Ascending aorta (tissue), 2 donors: ENCODE data around the gene ECT2L. TPM values are rescaled to one million over a fixed set of nuclear protein-coding genes. Genes with fewer than 3 reads are reported as not detected.

Source experiments
- DNase-seq, 2 donors: peaks; one replicate each; pipeline ENCODE4 v3.0.0-alpha.2; 2019; ENCODE audit warnings: low spot score in 2 of 2
- H3K27ac ChIP-seq, 2 donors: fragments of 200-600 bp; sonication (generic); one replicate each; pipeline ENCODE4 v1.5.1; 2016 to 2017; ENCODE audit warnings: mild to moderate bottlenecking in 1 of 2
- H3K27me3 ChIP-seq: fragments of 200-600 bp; sonication (generic); one replicate; pipeline ENCODE4 v1.5.1; 2017
- H3K36me3 ChIP-seq, 2 donors: fragments of 200-600 bp; sonication (generic); one replicate each; pipeline ENCODE4 v1.5.1; 2016
- H3K4me1 ChIP-seq, 2 donors: fragments of 200-600 bp; sonication (generic); one replicate each; pipeline ENCODE4 v1.5.1; 2016 to 2017; ENCODE audit warnings: mild to moderate bottlenecking in 1 of 2
- H3K4me3 ChIP-seq, 2 donors: fragments of 200-600 bp; sonication (generic); one replicate each; pipeline ENCODE4 v1.5.1; 2016 to 2017; ENCODE audit warnings: mild to moderate bottlenecking in 1 of 2
- H3K9me3 ChIP-seq, 2 donors: fragments of 200-600 bp; sonication (generic); one replicate each; pipeline ENCODE4 v1.5.1; 2016
- intact Hi-C: fragments of 100-400 bp; cut with DNase I; formaldehyde crosslinking; loops from one replicate; pipeline ENCODE4 v1.15.1; 2023
- total RNA-seq: library from RNA; depleted of rRNA; stranded (reverse); fragments of >200 nt; gene quantifications from one replicate; pipeline ENCODE4 v1.1.0, GENCODE V29; 2016
- TF ChIP-seq, protein P1 (sequence below), 3 experiments: fragments of 200-600 bp in 2 of 3; fragments of 450-650 bp in 1 of 3; sonication (generic) in 2 of 3; IDR thresholded peaks; one replicate each; pipeline ENCODE4 v1.5.1; 2016 to 2019; ENCODE audit warnings: antibody characterized with exemption in 3 of 3, mild to moderate bottlenecking in 1 of 3, moderate library complexity in 1 of 3

The ECT2L gene
- total RNA-seq, 1 donor from 2014 or later = not detected

GRCh38 chr6:138945354-138945753 lies 149.5 kb downstream of the ECT2L start:
- peaks cover 0 to 4% of the 10 kb centered on the region in 2 donors for H3K4me1 ChIP-seq
- no peaks in the 10 kb centered on the region for H3K27me3 ChIP-seq
- TF ChIP-seq, protein P1, sequence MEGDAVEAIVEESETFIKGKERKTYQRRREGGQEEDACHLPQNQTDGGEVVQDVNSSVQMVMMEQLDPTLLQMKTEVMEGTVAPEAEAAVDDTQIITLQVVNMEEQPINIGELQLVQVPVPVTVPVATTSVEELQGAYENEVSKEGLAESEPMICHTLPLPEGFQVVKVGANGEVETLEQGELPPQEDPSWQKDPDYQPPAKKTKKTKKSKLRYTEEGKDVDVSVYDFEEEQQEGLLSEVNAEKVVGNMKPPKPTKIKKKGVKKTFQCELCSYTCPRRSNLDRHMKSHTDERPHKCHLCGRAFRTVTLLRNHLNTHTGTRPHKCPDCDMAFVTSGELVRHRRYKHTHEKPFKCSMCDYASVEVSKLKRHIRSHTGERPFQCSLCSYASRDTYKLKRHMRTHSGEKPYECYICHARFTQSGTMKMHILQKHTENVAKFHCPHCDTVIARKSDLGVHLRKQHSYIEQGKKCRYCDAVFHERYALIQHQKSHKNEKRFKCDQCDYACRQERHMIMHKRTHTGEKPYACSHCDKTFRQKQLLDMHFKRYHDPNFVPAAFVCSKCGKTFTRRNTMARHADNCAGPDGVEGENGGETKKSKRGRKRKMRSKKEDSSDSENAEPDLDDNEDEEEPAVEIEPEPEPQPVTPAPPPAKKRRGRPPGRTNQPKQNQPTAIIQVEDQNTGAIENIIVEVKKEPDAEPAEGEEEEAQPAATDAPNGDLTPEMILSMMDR (IDR thresholded peaks at IDR 0.05) = no peak
- intact Hi-C loops = loop anchor here (5.0 kb wide), 1 partner anchor 42 kb away; the partner anchor contains the start of gene REPS1
- H3K36me3 ChIP-seq = peaks cover 22 to 44% of the 10 kb centered on the region in 2 donors
- H3K27ac ChIP-seq = no peak overlapping the region
- no peak overlapping the region for H3K4me3 ChIP-seq
- no peak for DNase-seq
- no peaks in the 10 kb centered on the region for H3K9me3 ChIP-seq

DNA sequence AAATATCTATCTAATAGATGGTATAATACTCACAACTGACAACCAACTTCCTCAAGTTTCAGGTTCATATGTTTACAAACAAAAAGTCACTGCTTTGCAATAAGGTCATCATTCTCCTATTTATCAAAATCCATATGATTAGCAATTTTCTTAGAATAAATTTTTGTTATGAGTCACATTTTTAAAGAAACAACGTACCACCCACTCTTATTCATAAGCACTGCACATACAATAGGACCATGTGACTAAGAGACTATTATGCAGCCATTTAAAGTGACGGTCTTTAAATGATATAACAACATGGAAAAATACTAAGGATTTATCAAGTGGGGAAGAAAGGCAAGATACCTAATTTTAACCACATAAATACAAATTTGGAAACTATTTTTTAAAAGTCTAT lies 152.1 kb downstream of the ECT2L start:
- no peaks in the 10 kb centered on the region for H3K9me3 ChIP-seq
- H3K27ac ChIP-seq = no peak overlapping the region
- no peak for DNase-seq

GRCh38 chr6:138948546-138949179 lies 152.8 kb downstream of the ECT2L start:
- H3K27ac ChIP-seq = no peak overlapping the region
- no peaks in the 10 kb centered on the region for H3K9me3 ChIP-seq
- no peaks in the 10 kb centered on the region for H3K27me3 ChIP-seq
- H3K36me3 ChIP-seq = peaks cover 5 to 13% of the 10 kb centered on the region in 2 donors
- no peak overlapping the region for H3K4me3 ChIP-seq
- TF ChIP-seq, protein P1 (IDR thresholded peaks at IDR 0.05) = no peak
- no peak for DNase-seq
- intact Hi-C loops = loop anchor here (5.0 kb wide), 1 partner anchor 39 kb away; the partner anchor contains the start of gene REPS1
- peaks cover 0 to 4% of the 10 kb centered on the region in 2 donors for H3K4me1 ChIP-seq

More for the DNA sequence above, 152.1 kb downstream of the ECT2L start:
- H3K27me3 ChIP-seq = no peaks in the 10 kb centered on the region
- H3K4me3 ChIP-seq = no peak overlapping the region
- TF ChIP-seq, protein P1 (IDR thresholded peaks at IDR 0.05) = no peak
- intact Hi-C loops = loop anchor here (5.0 kb wide), 1 partner anchor 39 kb away; the partner anchor contains the start of gene REPS1
- H3K36me3 ChIP-seq = peaks cover 8 to 20% of the 10 kb centered on the region in 2 donors
- peaks cover 0 to 4% of the 10 kb centered on the region in 2 donors for H3K4me1 ChIP-seq

DNA sequence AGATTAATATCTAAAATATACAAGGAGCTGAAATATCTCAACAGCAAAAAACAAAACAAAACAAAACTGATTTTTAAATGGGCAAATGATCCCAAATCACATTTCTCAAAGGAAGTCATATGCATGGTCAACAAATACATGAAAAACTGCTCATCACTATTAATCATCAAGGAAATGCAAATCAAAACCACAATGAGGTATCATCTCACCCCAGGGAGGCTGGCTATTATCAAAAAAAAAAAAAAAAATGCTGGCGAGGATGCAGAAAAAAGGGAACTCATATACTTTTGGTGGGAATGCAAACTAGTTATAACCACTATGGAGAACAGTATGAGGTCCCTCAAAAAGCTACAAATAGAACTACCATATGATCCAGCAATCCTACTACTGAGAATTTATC lies 157.6 kb downstream of the ECT2L start:
- H3K4me1 ChIP-seq = peaks cover 0 to 6% of the 10 kb centered on the region in 2 donors
- no peak overlapping the region for H3K4me3 ChIP-seq
- no peak overlapping the region for H3K27ac ChIP-seq
- H3K9me3 ChIP-seq = no peaks in the 10 kb centered on the region
- no peaks in the 10 kb centered on the region for H3K27me3 ChIP-seq
- no peak for DNase-seq
- no peaks in the 10 kb centered on the region for H3K36me3 ChIP-seq
- intact Hi-C loops = no loop called here
- TF ChIP-seq, protein P1 (IDR thresholded peaks at IDR 0.05) = no peak

Other genes starting within 250 kb of the ECT2L start
- gene CCDC28A, start 22.3 kb upstream of the ECT2L start, total RNA-seq = 0.32 TPM
- gene REPS1, start 192.2 kb downstream of the ECT2L start, total RNA-seq = 30.4 TPM
- 27.6 TPM for gene ABRACL, start 232.7 kb downstream of the ECT2L start, total RNA-seq